ENCODE data around the gene KCNK3.

KCNK3 gene

GRCh38 chr2:26706616-26707473 is 14.3 kb downstream of the KCNK3 start:
- no peak for DNase-seq (ENCODE audit: extremely low read depth, insufficient read length)
- no peak overlapping the region for H3K4me3 ChIP-seq (replicated peaks; ENCODE audit: low read depth, low read length)
- no peaks in the 10 kb centered on the region; the same call in none of the 2 replicates for H3K27me3 ChIP-seq (replicated peaks; ENCODE audit: control insufficient read depth, insufficient read depth, low read length)
- H3K36me3 ChIP-seq (ENCODE audit: control insufficient read depth, insufficient read depth, low read length) = no peaks in the 10 kb centered on the region
- TF ChIP-seq, protein P1, sequence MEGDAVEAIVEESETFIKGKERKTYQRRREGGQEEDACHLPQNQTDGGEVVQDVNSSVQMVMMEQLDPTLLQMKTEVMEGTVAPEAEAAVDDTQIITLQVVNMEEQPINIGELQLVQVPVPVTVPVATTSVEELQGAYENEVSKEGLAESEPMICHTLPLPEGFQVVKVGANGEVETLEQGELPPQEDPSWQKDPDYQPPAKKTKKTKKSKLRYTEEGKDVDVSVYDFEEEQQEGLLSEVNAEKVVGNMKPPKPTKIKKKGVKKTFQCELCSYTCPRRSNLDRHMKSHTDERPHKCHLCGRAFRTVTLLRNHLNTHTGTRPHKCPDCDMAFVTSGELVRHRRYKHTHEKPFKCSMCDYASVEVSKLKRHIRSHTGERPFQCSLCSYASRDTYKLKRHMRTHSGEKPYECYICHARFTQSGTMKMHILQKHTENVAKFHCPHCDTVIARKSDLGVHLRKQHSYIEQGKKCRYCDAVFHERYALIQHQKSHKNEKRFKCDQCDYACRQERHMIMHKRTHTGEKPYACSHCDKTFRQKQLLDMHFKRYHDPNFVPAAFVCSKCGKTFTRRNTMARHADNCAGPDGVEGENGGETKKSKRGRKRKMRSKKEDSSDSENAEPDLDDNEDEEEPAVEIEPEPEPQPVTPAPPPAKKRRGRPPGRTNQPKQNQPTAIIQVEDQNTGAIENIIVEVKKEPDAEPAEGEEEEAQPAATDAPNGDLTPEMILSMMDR (IDR thresholded peaks at IDR 0.05; ENCODE audit: insufficient read depth, low read length, poor library complexity, severe bottlenecking) = no peak

- no peak for DNase-seq (ENCODE audit: extremely low read depth, insufficient read length)
- H3K36me3 ChIP-seq (ENCODE audit: control insufficient read depth, insufficient read depth, low read length) = no peaks in the 10 kb centered on the region
- no peak overlapping the region for H3K4me3 ChIP-seq (replicated peaks; ENCODE audit: low read depth, low read length)
- TF ChIP-seq, protein P1 (IDR thresholded peaks at IDR 0.05; ENCODE audit: insufficient read depth, low read length, poor library complexity, severe bottlenecking) = no peak
- H3K27me3 ChIP-seq (replicated peaks; ENCODE audit: control insufficient read depth, insufficient read depth, low read length) = no peaks in the 10 kb centered on the region; the same call in none of the 2 replicates
These were observed 15.2 kb downstream of the KCNK3 start for GRCh38 chr2:26707747-26708146.

DNA sequence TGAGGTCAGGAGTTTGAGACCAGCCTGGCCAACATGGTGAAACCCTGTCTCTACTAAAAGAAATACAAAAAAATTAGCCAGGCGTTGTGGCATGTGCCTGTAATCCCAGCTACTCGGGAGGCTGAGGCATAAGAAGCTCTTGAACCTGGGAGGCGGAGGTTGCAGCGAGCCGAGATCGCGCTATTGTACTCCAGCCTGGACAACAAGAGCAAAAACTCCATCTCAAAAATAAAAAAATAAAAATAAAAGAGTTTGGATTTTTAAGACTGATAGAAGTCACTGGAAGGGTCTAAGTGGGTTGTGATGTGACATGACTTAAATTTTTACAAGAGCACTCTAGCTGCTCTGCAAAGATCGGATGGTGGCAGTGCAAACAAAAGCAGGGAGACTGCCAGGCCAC is 15.9 kb downstream of the KCNK3 start:
- H3K27me3 ChIP-seq (replicated peaks; ENCODE audit: control insufficient read depth, insufficient read depth, low read length) = no peaks in the 10 kb centered on the region; the same call in none of the 2 replicates
- TF ChIP-seq, protein P1 (IDR thresholded peaks at IDR 0.05; ENCODE audit: insufficient read depth, low read length, poor library complexity, severe bottlenecking) = no peak
- H3K36me3 ChIP-seq (ENCODE audit: control insufficient read depth, insufficient read depth, low read length) = no peaks in the 10 kb centered on the region
- no peak for DNase-seq (ENCODE audit: extremely low read depth, insufficient read length)
- no peak overlapping the region for H3K4me3 ChIP-seq (replicated peaks; ENCODE audit: low read depth, low read length)

GRCh38 chr2:26709323-26710110 is 17.0 kb downstream of the KCNK3 start:
- H3K36me3 ChIP-seq (ENCODE audit: control insufficient read depth, insufficient read depth, low read length) = no peaks in the 10 kb centered on the region
- no peak overlapping the region for H3K4me3 ChIP-seq (replicated peaks; ENCODE audit: low read depth, low read length)
- no peaks in the 10 kb centered on the region; the same call in none of the 2 replicates for H3K27me3 ChIP-seq (replicated peaks; ENCODE audit: control insufficient read depth, insufficient read depth, low read length)
- TF ChIP-seq, protein P1 (IDR thresholded peaks at IDR 0.05; ENCODE audit: insufficient read depth, low read length, poor library complexity, severe bottlenecking) = no peak
- DNase-seq (ENCODE audit: extremely low read depth, insufficient read length) = no peak

DNA sequence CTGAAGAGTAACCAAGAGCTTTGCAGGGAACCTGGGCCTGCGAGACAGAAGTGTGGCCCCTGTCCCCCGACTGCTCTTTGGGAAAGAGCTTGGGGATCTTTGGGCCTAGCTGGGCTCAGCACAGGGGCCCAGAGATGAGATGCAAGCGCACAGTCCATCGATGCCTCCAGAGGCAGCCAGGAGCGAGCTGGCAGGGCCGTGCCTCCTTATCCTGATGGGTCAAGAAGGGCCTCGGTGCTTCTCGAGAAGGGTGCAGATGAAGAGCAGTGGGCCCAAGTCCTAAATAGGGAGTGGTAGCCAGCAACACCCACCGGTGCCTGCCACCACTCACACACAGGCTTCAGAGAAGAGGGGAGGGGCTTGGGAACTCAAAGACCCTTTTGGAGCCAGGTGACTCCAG is 17.6 kb downstream of the KCNK3 start:
- no peak for DNase-seq (ENCODE audit: extremely low read depth, insufficient read length)
- H3K27me3 ChIP-seq (replicated peaks; ENCODE audit: control insufficient read depth, insufficient read depth, low read length) = no peaks in the 10 kb centered on the region; the same call in none of the 2 replicates
- H3K4me3 ChIP-seq (replicated peaks; ENCODE audit: low read depth, low read length) = no peak overlapping the region
- TF ChIP-seq, protein P1 (IDR thresholded peaks at IDR 0.05; ENCODE audit: insufficient read depth, low read length, poor library complexity, severe bottlenecking) = no peak
- H3K36me3 ChIP-seq (ENCODE audit: control insufficient read depth, insufficient read depth, low read length) = no peaks in the 10 kb centered on the region

Data from GM06990 (cell line).